ENCODE data around the gene MIB2. TPM values are rescaled to one million over a fixed set of nuclear protein-coding genes. Genes with fewer than 3 reads are reported as not detected.

The MIB2 gene
- total RNA-seq, 1 donor from 2014 or later, result 66.8 TPM

DNA sequence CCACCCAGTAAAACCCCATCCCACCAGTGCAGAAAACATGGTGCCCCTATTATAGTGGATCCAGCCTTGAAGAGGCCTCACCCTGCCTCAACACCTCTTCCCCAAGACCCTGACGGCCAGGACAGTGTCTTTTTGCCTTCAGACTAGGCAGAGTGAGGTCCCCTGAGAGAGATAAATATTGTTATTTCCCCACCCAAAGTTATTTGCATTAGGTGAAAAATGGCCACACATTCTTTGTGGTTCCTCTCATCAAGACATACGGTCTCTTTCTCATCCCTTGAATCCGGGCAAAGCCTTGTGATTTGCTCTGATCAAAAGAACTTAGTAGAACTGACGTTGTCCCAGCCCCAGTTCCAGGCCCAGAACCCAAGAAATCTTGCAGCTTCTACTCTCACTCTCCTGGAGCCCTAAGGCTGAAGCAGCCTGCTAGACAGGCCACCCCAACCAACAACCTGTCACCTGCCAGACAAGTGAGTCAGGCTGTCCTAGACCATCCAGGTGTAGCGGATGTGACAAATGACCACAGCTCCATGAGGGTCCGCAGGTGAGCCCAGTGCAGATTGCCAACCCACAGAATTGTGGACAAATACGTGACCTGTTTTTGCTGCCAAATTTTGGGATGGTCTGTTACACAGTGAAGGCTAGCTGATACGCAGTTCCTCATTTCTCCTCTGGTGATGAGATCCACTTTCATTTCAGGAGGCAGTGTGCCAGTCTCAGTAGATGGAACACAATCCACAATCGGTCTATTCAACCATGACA is 32.5 kb upstream of the MIB2 start:
- Histone ChIP-seq H3K4me1 (no peaks in the 10 kb centered on the region), H3K4me3 (no peak overlapping the region), H3K27me3 (no peaks in the 10 kb centered on the region), H3K27ac (no peak overlapping the region), H3K36me3 (no peaks in the 10 kb centered on the region), H3K9me3 (no peaks in the 10 kb centered on the region)
- no peak for TF ChIP-seq CTCF (IDR thresholded peaks at IDR 0.05)
- TF ChIP-seq POLR2AphosphoS5 (IDR thresholded peaks at IDR 0.05; ENCODE audit: insufficient read depth in 1 of 2, low read depth in 1 of 2), result no peak
- TF ChIP-seq POLR2A (IDR thresholded peaks at IDR 0.05), result no peak
- DNase-seq (ENCODE audit: extremely low spot score in 2 of 2), result no peak
- intact Hi-C loops (cut with DNase I), result no loop called here

GRCh38 chr1:1583347-1584010 is 31.8 kb upstream of the MIB2 start:
- Histone ChIP-seq H3K4me1 (no peaks in the 10 kb centered on the region), H3K27me3 (no peaks in the 10 kb centered on the region)

DNA sequence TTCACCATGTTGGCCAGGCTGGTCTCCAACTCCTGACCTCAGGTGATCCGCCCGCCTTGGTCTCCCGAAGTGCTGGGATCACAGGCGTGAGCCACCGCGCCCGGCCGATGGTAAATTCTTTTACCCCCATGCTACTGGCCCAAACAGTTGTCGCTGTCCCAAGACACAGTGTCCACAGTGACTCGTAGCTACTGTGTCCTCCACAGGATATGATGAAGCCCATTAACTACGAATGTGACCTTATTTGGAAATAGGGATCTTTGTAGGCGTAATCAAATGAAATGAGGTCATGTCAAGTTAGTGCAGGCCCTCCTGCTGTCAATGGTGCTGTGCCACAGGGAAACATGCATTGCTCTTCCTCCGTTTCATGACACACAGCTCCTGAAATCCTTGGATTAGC is 23.8 kb upstream of the MIB2 start:
- H3K27ac ChIP-seq, result no peak overlapping the region
- no peaks in the 10 kb centered on the region for H3K4me1 ChIP-seq
- no peak for TF ChIP-seq POLR2A (IDR thresholded peaks at IDR 0.05)
- TF ChIP-seq CTCF (IDR thresholded peaks at IDR 0.05), result no peak
- no peak for TF ChIP-seq POLR2AphosphoS5 (IDR thresholded peaks at IDR 0.05; ENCODE audit: insufficient read depth in 1 of 2, low read depth in 1 of 2)
- H3K36me3 ChIP-seq, result no peaks in the 10 kb centered on the region
- no peak overlapping the region for H3K4me3 ChIP-seq
- H3K27me3 ChIP-seq, result no peaks in the 10 kb centered on the region
- DNase-seq (ENCODE audit: extremely low spot score in 2 of 2), result no peak
- intact Hi-C loops (cut with DNase I), result no loop called here
- H3K9me3 ChIP-seq, result no peaks in the 10 kb centered on the region

More at GRCh38 chr1:1583347-1584010, 31.8 kb upstream of the MIB2 start:
- intact Hi-C loops (cut with DNase I), result no loop called here
- H3K27ac ChIP-seq, result no peak overlapping the region
- no peak overlapping the region for H3K4me3 ChIP-seq
- no peak for TF ChIP-seq POLR2AphosphoS5 (IDR thresholded peaks at IDR 0.05; ENCODE audit: insufficient read depth in 1 of 2, low read depth in 1 of 2)
- TF ChIP-seq CTCF (IDR thresholded peaks at IDR 0.05), result no peak
- no peak for TF ChIP-seq POLR2A (IDR thresholded peaks at IDR 0.05)
- H3K36me3 ChIP-seq, result no peaks in the 10 kb centered on the region
- H3K9me3 ChIP-seq, result no peaks in the 10 kb centered on the region
- no peak for DNase-seq (ENCODE audit: extremely low spot score in 2 of 2)

GRCh38 chr1:1593834-1594601 is 21.3 kb upstream of the MIB2 start:
- peaks cover 1% of the 10 kb centered on the region for H3K4me1 ChIP-seq
- intact Hi-C loops (cut with DNase I), result no loop called here
- no peaks in the 10 kb centered on the region for H3K36me3 ChIP-seq
- H3K27ac ChIP-seq, result no peak overlapping the region
- no peaks in the 10 kb centered on the region for H3K9me3 ChIP-seq
- no peak for DNase-seq (ENCODE audit: extremely low spot score in 2 of 2)
- TF ChIP-seq POLR2AphosphoS5 (IDR thresholded peaks at IDR 0.05; ENCODE audit: insufficient read depth in 1 of 2, low read depth in 1 of 2) (no peak), POLR2A (IDR thresholded peaks at IDR 0.05) (no peak), CTCF (IDR thresholded peaks at IDR 0.05) (no peak)
- no peak overlapping the region for H3K4me3 ChIP-seq
- H3K27me3 ChIP-seq, result peaks cover 3% of the 10 kb centered on the region

Data from vagina (tissue), 2 donors.